Natural killer cell treated with Interleukin-12 subunit alpha and Interleukin-12 subunit beta and Interleukin-15 and Interleukin-18, amount 100 ng/mL, for 72 hours (primary cell): ENCODE data around the gene XPO5. TPM values are rescaled to one million over a fixed set of nuclear protein-coding genes. Genes with fewer than 3 reads are reported as not detected.
"Not testable (repeated sequence)": the region's sequence is repeated elsewhere in the genome, so short reads cannot be mapped to it uniquely, and the experiment has no call there.

Source experiments
- ATAC-seq, 2 donors: fragments of 150-1000 bp; cut with Tn5 transposase in 1 of 2; sonication (Bioruptor Pico), chemical (Tn5 transposase) in 1 of 2; 2 replicates each; pipeline ENCODE4 v1.10.0; 2021
- DNase-seq: peaks from one replicate; pipeline ENCODE4 v3.0.0; 2022; ENCODE audit warnings: low spot score
- H3K27ac Mint-ChIP-seq, 2 donors: 1 replicate in 1 of 2; 2 replicates in 1 of 2; pipeline ENCODE4 v1.8.0; 2022; ENCODE audit warnings: mixed read lengths in 2 of 2, mild to moderate bottlenecking in 1 of 2, moderate library complexity in 1 of 2
- H3K27me3 Mint-ChIP-seq, 2 donors: 1 replicate in 1 of 2; 2 replicates in 1 of 2; pipeline ENCODE4 v1.8.0; 2022; ENCODE audit warnings: mixed read lengths in 2 of 2
- H3K36me3 Mint-ChIP-seq: one replicate; pipeline ENCODE4 v1.8.0; 2022; ENCODE audit warnings: mixed read lengths
- H3K4me1 Mint-ChIP-seq, 2 donors: 1 replicate in 1 of 2; 2 replicates in 1 of 2; pipeline ENCODE4 v1.8.0; 2022; ENCODE audit warnings: low read depth in 2 of 2, mixed read lengths in 2 of 2, mild to moderate bottlenecking in 1 of 2
- H3K4me3 Mint-ChIP-seq: one replicate; pipeline ENCODE4 v1.8.0; 2022; ENCODE audit warnings: mixed read lengths
- H3K9me3 Mint-ChIP-seq: 2 replicates; pipeline ENCODE4 v1.8.0; 2022; ENCODE audit warnings: mixed read lengths
- total RNA-seq, 2 donors: library from RNA; stranded (reverse); gene quantifications; one replicate each; pipeline ENCODE4 v1.2.3, GENCODE V29; 2022

XPO5 gene
- total RNA-seq, 2 donors from 2014 or later = 80.0 to 178 TPM

- ATAC-seq = peak in 1 of 2 donors; percentile 68
- Mint-ChIP-seq H3K9me3 (no peaks in the 10 kb centered on the region), H3K27ac (peak overlapping the region; percentile 76 to 87), H3K36me3 (peaks cover 25% of the 10 kb centered on the region), H3K4me1 (peaks cover 15 to 22% of the 10 kb centered on the region in 2 donors), H3K27me3 (no peaks in the 10 kb centered on the region), H3K4me3 (peak overlapping the region; percentile 75)
- no peak for DNase-seq
Measured at GRCh38 chr6:43570876-43571441, 4.9 kb downstream of the XPO5 start.

- H3K27me3 Mint-ChIP-seq = no peaks in the 10 kb centered on the region
- H3K4me1 Mint-ChIP-seq = no peaks in the 10 kb centered on the region
- no peaks in the 10 kb centered on the region for H3K9me3 Mint-ChIP-seq
- DNase-seq (no peak), ATAC-seq (no peak)
- H3K27ac Mint-ChIP-seq = no peak overlapping the region
- H3K4me3 Mint-ChIP-seq = no peak overlapping the region
- H3K36me3 Mint-ChIP-seq = peaks cover 46% of the 10 kb centered on the region
Measured at GRCh38 chr6:43559328-43559727, 16.5 kb downstream of the XPO5 start.

GRCh38 chr6:43557620-43558019 is 18.2 kb downstream of the XPO5 start:
- not testable (repeated sequence) for H3K4me3 Mint-ChIP-seq, H3K27ac Mint-ChIP-seq, H3K4me1 Mint-ChIP-seq, ATAC-seq, DNase-seq, H3K9me3 Mint-ChIP-seq, H3K27me3 Mint-ChIP-seq
- peaks cover 55% of the 10 kb centered on the region for H3K36me3 Mint-ChIP-seq

- peaks cover 0 to 8% of the 10 kb centered on the region in 2 donors for H3K4me1 Mint-ChIP-seq
- no peaks in the 10 kb centered on the region for H3K9me3 Mint-ChIP-seq
- no peak for DNase-seq
- H3K36me3 Mint-ChIP-seq = peaks cover 45% of the 10 kb centered on the region
- H3K4me3 Mint-ChIP-seq = no peak overlapping the region
- no peaks in the 10 kb centered on the region for H3K27me3 Mint-ChIP-seq
- no peak overlapping the region for H3K27ac Mint-ChIP-seq
- no peak for ATAC-seq
Measured at GRCh38 chr6:43547222-43547621, 28.6 kb downstream of the XPO5 start.

GRCh38 chr6:43544461-43544860 is 31.4 kb downstream of the XPO5 start:
- no peak overlapping the region for H3K27ac Mint-ChIP-seq
- peaks cover 43% of the 10 kb centered on the region for H3K36me3 Mint-ChIP-seq
- peaks cover 0 to 8% of the 10 kb centered on the region in 2 donors for H3K4me1 Mint-ChIP-seq
- no peak for ATAC-seq
- no peaks in the 10 kb centered on the region for H3K27me3 Mint-ChIP-seq
- no peaks in the 10 kb centered on the region for H3K9me3 Mint-ChIP-seq
- no peak for DNase-seq
- no peak overlapping the region for H3K4me3 Mint-ChIP-seq

GRCh38 chr6:43541774-43542471 is 33.9 kb downstream of the XPO5 start:
- no peaks in the 10 kb centered on the region for H3K9me3 Mint-ChIP-seq
- DNase-seq (no peak), ATAC-seq (no peak)
- H3K27me3 Mint-ChIP-seq = no peaks in the 10 kb centered on the region
- H3K36me3 Mint-ChIP-seq = peaks cover 30% of the 10 kb centered on the region
- peaks cover 0 to 10% of the 10 kb centered on the region in 2 donors for H3K4me1 Mint-ChIP-seq
- H3K27ac Mint-ChIP-seq = no peak overlapping the region
- H3K4me3 Mint-ChIP-seq = no peak overlapping the region

GRCh38 chr6:43540507-43540906 is 35.3 kb downstream of the XPO5 start:
- Mint-ChIP-seq H3K36me3 (peaks cover 22% of the 10 kb centered on the region), H3K4me3 (no peak overlapping the region), H3K27ac (no peak overlapping the region), H3K27me3 (no peaks in the 10 kb centered on the region), H3K9me3 (no peaks in the 10 kb centered on the region), H3K4me1 (peaks cover 0 to 10% of the 10 kb centered on the region in 2 donors)
- no peak for ATAC-seq
- no peak for DNase-seq

GRCh38 chr6:43539409-43539808 is 36.4 kb downstream of the XPO5 start:
- not testable (repeated sequence) for H3K27ac Mint-ChIP-seq, H3K4me3 Mint-ChIP-seq, H3K4me1 Mint-ChIP-seq, H3K9me3 Mint-ChIP-seq, DNase-seq, ATAC-seq, H3K27me3 Mint-ChIP-seq
- peaks cover 22% of the 10 kb centered on the region for H3K36me3 Mint-ChIP-seq

GRCh38 chr6:43538986-43539385 is 36.9 kb downstream of the XPO5 start:
- H3K4me3 Mint-ChIP-seq, H3K27ac Mint-ChIP-seq, H3K27me3 Mint-ChIP-seq, H3K9me3 Mint-ChIP-seq, DNase-seq, H3K4me1 Mint-ChIP-seq, ATAC-seq: not testable (repeated sequence)
- H3K36me3 Mint-ChIP-seq = peaks cover 22% of the 10 kb centered on the region

- Mint-ChIP-seq H3K36me3 (peaks cover 17% of the 10 kb centered on the region), H3K27me3 (no peaks in the 10 kb centered on the region), H3K27ac (no peak overlapping the region), H3K9me3 (no peaks in the 10 kb centered on the region), H3K4me3 (no peak overlapping the region), H3K4me1 (no peaks in the 10 kb centered on the region)
- ATAC-seq (no peak), DNase-seq (no peak)
Measured at GRCh38 chr6:43532201-43532600, 43.6 kb downstream of the XPO5 start.

- H3K36me3 Mint-ChIP-seq = peaks cover 14% of the 10 kb centered on the region
- peaks cover 0 to 3% of the 10 kb centered on the region in 2 donors for H3K4me1 Mint-ChIP-seq
- DNase-seq (no peak), ATAC-seq (no peak)
- H3K27ac Mint-ChIP-seq = no peak overlapping the region
- no peak overlapping the region for H3K4me3 Mint-ChIP-seq
- no peaks in the 10 kb centered on the region for H3K27me3 Mint-ChIP-seq
- H3K9me3 Mint-ChIP-seq = no peaks in the 10 kb centered on the region
Measured at GRCh38 chr6:43524483-43524961, 51.3 kb downstream of the XPO5 start.

GRCh38 chr6:43523284-43523683 is 52.6 kb downstream of the XPO5 start:
- Mint-ChIP-seq H3K36me3 (peaks cover 14% of the 10 kb centered on the region), H3K27ac (no peak overlapping the region), H3K9me3 (no peaks in the 10 kb centered on the region)

GRCh38 chr6:43522547-43523261 is 53.1 kb downstream of the XPO5 start:
- Mint-ChIP-seq H3K9me3 (no peaks in the 10 kb centered on the region), H3K27ac (peak overlapping the region in 1 of 2 donors; percentile 33), H3K4me3 (no peak overlapping the region), H3K36me3 (peaks cover 14% of the 10 kb centered on the region), H3K27me3 (no peaks in the 10 kb centered on the region), H3K4me1 (peaks cover 0 to 3% of the 10 kb centered on the region in 2 donors)
- ATAC-seq = peak; percentile 7 to 44
- no peak for DNase-seq

More at GRCh38 chr6:43523284-43523683, 52.6 kb downstream of the XPO5 start:
- ATAC-seq (peak in 1 of 2 donors; percentile 41), DNase-seq (no peak)
- Mint-ChIP-seq H3K4me1 (peaks cover 0 to 3% of the 10 kb centered on the region in 2 donors), H3K4me3 (no peak overlapping the region), H3K27me3 (no peaks in the 10 kb centered on the region)

- Mint-ChIP-seq H3K4me3 (no peak overlapping the region), H3K27ac (no peak overlapping the region), H3K27me3 (no peaks in the 10 kb centered on the region), H3K4me1 (peaks cover 0 to 3% of the 10 kb centered on the region in 2 donors), H3K9me3 (no peaks in the 10 kb centered on the region), H3K36me3 (peaks cover 14% of the 10 kb centered on the region)
- ATAC-seq (no peak), DNase-seq (no peak)
Measured at GRCh38 chr6:43521836-43522235, 54.0 kb downstream of the XPO5 start.
